H1 (cell line): ENCODE results near the gene GAK. TPM values are rescaled to one million over a fixed set of nuclear protein-coding genes. Genes with fewer than 3 reads are reported as not detected.

ENCODE experiments used
- CTCF ChIA-PET: fragments of 300-600 bp; sonication (Branson Sonifier 250); formaldehyde crosslinking; loops from one replicate; lab custom pipeline; 2021; ENCODE audit not compliant: partially characterized antibody; lab: Charles Lee
- POLR2A ChIA-PET: fragments of 300-600 bp; sonication (Branson Sonifier 250); formaldehyde crosslinking; loops from one replicate; lab custom pipeline; 2021; ENCODE audit warnings: inconsistent platforms; ENCODE audit not compliant: partially characterized antibody; lab: Charles Lee
- DNase-seq, 2 experiments: peaks; one replicate each; pipeline versions ENCODE4 v3.0.0 to v3.0.0-alpha.2; 2010 to 2022; ENCODE audit warnings: low spot score in 2 of 2, low read depth in 1 of 2, mixed read lengths in 1 of 2
- FAIRE-seq: peaks from 2 replicates; lab custom pipeline; 2011; peaks lifted over from hg19 to GRCh38; lab: Jason Lieb, UNC
- H2AFZ ChIP-seq: 2 replicates; pipeline ENCODE4 v1.8.1; 2012; ENCODE audit warnings: low read length, inconsistent platforms
- H2AK5ac ChIP-seq: 2 replicates; pipeline ENCODE4 v1.6.1; 2013; ENCODE audit warnings: low read depth, low read length
- H2BK120ac ChIP-seq: replicated peaks from 2 replicates; pipeline ENCODE3; 2013; ENCODE audit warnings: low read depth, low read length, inconsistent platforms
- H2BK12ac ChIP-seq: 2 replicates; pipeline ENCODE4 v1.6.1; 2013; ENCODE audit warnings: low read depth, low read length
- H2BK15ac ChIP-seq: 2 replicates; pipeline ENCODE4 v1.6.1; 2013; ENCODE audit warnings: low read length
- H2BK20ac ChIP-seq: 2 replicates; pipeline ENCODE4 v1.6.1; 2013; ENCODE audit warnings: low read length
- H2BK5ac ChIP-seq: 2 replicates; pipeline ENCODE4 v1.6.1; 2013; ENCODE audit warnings: low read depth, low read length
- H3K14ac ChIP-seq: 2 replicates; pipeline ENCODE4 v1.6.1; 2013; ENCODE audit warnings: inconsistent platforms; ENCODE audit not compliant: insufficient read length
- H3K18ac ChIP-seq: 2 replicates; pipeline ENCODE4 v1.6.1; 2013; ENCODE audit warnings: low read length; ENCODE audit errors: extremely low read depth
- H3K23ac ChIP-seq: 2 replicates; pipeline ENCODE4 v1.6.1; 2013; ENCODE audit warnings: inconsistent platforms; ENCODE audit not compliant: insufficient read length
- H3K23me2 ChIP-seq: 2 replicates; pipeline ENCODE4 v1.6.1; 2013; ENCODE audit warnings: low read depth, low read length
- H3K27ac ChIP-seq: 2 replicates; pipeline ENCODE4 v1.6.1; 2011; ENCODE audit warnings: low read depth, low read length, inconsistent platforms
- H3K27me3 ChIP-seq, 4 experiments: replicated peaks in 1 of 4; 1 replicate in 1 of 4; 2 replicates in 3 of 4; pipeline versions ENCODE4 v1.6.1 to v1.8.1; 2011 to 2013; ENCODE audit warnings: low read length in 3 of 4, mild to moderate bottlenecking in 3 of 4, inconsistent platforms in 2 of 4, mixed read lengths in 2 of 4, moderate library complexity in 1 of 4; ENCODE audit not compliant: control insufficient read depth in 3 of 4, insufficient read depth in 3 of 4; ENCODE audit errors: extremely low read depth in 1 of 4
- H3K36me3 ChIP-seq, 4 experiments: 2 replicates each; pipeline versions ENCODE4 v1.6.1 to v1.8.1; 2011 to 2013; ENCODE audit warnings: mild to moderate bottlenecking in 4 of 4, low read length in 3 of 4, moderate library complexity in 2 of 4, control low read depth in 1 of 4, inconsistent platforms in 1 of 4; ENCODE audit not compliant: insufficient read depth in 4 of 4, control insufficient read depth in 2 of 4
- H3K4ac ChIP-seq: replicated peaks from 2 replicates; pipeline ENCODE3; 2013; ENCODE audit warnings: low read length, low read depth, mixed read lengths, inconsistent platforms; ENCODE audit not compliant: insufficient read length
- H3K4me1 ChIP-seq, 4 experiments: replicated peaks in 1 of 4; 1 replicate in 1 of 4; 2 replicates in 3 of 4; pipeline versions ENCODE4 v1.6.1 to v1.8.1; 2011 to 2013; ENCODE audit warnings: low read length in 3 of 4, inconsistent platforms in 2 of 4, mixed read lengths in 1 of 4; ENCODE audit not compliant: insufficient read depth in 4 of 4, control insufficient read depth in 3 of 4
- H3K4me2 ChIP-seq, 2 experiments: 2 replicates each; pipeline versions ENCODE4 v1.6.1 to v1.8.1; 2011 to 2013; ENCODE audit warnings: low read depth in 2 of 2, low read length in 2 of 2, control low read depth in 1 of 2, inconsistent platforms in 1 of 2, mild to moderate bottlenecking in 1 of 2; ENCODE audit not compliant: insufficient read depth in 1 of 2
- H3K4me3 ChIP-seq, 4 experiments: fragments of 200-600, 300-600 bp in 1 of 4; sonication (generic), shearing (Covaris generic), sonication (Bioruptor Twin) in 1 of 4; 2 replicates each; pipeline versions ENCODE4 v1.5.1 to v1.8.1; 2011 to 2016; ENCODE audit warnings: low read length in 4 of 4, low read depth in 3 of 4, control low read depth in 2 of 4, inconsistent platforms in 2 of 4, mild to moderate bottlenecking in 2 of 4, mixed read lengths in 1 of 4, moderate library complexity in 1 of 4; ENCODE audit not compliant: insufficient read depth in 2 of 4; ENCODE audit errors: extremely low read depth in 1 of 4
- H3K56ac ChIP-seq: replicated peaks from 2 replicates; pipeline ENCODE3; 2013; ENCODE audit warnings: low read depth, mild to moderate bottlenecking, mixed read lengths, low read length, inconsistent platforms; ENCODE audit not compliant: insufficient read length
- H3K79me1 ChIP-seq: 2 replicates; pipeline ENCODE4 v1.6.1; 2013; ENCODE audit warnings: low read depth, low read length, control low read depth
- H3K79me2 ChIP-seq, 2 experiments: 2 replicates each; pipeline versions ENCODE4 v1.6.1 to v1.8.1; 2012 to 2013; ENCODE audit warnings: low read length in 2 of 2, mild to moderate bottlenecking in 2 of 2, inconsistent platforms in 1 of 2; ENCODE audit not compliant: insufficient read depth in 2 of 2, control insufficient read depth in 1 of 2
- H3K9ac ChIP-seq, 4 experiments: replicated peaks in 1 of 4; 1 replicate in 1 of 4; 2 replicates in 3 of 4; pipeline versions ENCODE4 v1.6.1 to v1.8.1; 2011 to 2013; ENCODE audit warnings: low read depth in 3 of 4, low read length in 3 of 4, control low read depth in 2 of 4, mild to moderate bottlenecking in 2 of 4, moderate library complexity in 2 of 4, inconsistent platforms in 1 of 4; ENCODE audit errors: extremely low read depth in 1 of 4
- H3K9me3 ChIP-seq, 2 experiments: 2 replicates each; pipeline versions ENCODE4 v1.6.1 to v1.8.1; 2012 to 2013; ENCODE audit warnings: mild to moderate bottlenecking in 2 of 2, moderate library complexity in 2 of 2, control low read depth in 1 of 2, inconsistent platforms in 1 of 2, low read depth in 1 of 2, low read length in 1 of 2, mixed read lengths in 1 of 2; ENCODE audit not compliant: insufficient read depth in 2 of 2
- H4K20me1 ChIP-seq, 2 experiments: replicated peaks in 1 of 2; 2 replicates each; pipeline versions ENCODE3 to v1.8.1; 2011 to 2013; ENCODE audit warnings: inconsistent platforms in 2 of 2, low read length in 2 of 2, mild to moderate bottlenecking in 1 of 2; ENCODE audit not compliant: insufficient read depth in 2 of 2, control insufficient read depth in 1 of 2
- H4K5ac ChIP-seq: 2 replicates; pipeline ENCODE4 v1.6.1; 2013; ENCODE audit warnings: low read length, low read depth, mixed read lengths, inconsistent platforms; ENCODE audit not compliant: insufficient read length
- H4K8ac ChIP-seq: 2 replicates; pipeline ENCODE4 v1.8.0; 2013; ENCODE audit warnings: mild to moderate bottlenecking, moderate library complexity, low read length, inconsistent platforms; ENCODE audit not compliant: insufficient read depth; ENCODE audit errors: extremely low read depth
- H4K91ac ChIP-seq: replicated peaks from 2 replicates; pipeline ENCODE3; 2013; ENCODE audit warnings: low read length, mixed read lengths, inconsistent platforms; ENCODE audit not compliant: insufficient read length
- ASH2L ChIP-seq: fragments of 200-600, 300-600 bp; sonication (generic); IDR thresholded peaks from one replicate; pipeline ENCODE4 v1.7.1; 2017; ENCODE audit warnings: low read length
- CTCF ChIP-seq, 3 experiments: IDR thresholded peaks; 1 replicate in 2 of 3; 2 replicates in 1 of 3; pipeline versions ENCODE4 v1.5.1 to v1.6.1; 2011; ENCODE audit warnings: low read length in 3 of 3, mild to moderate bottlenecking in 3 of 3, inconsistent platforms in 2 of 3, low read depth in 1 of 3, moderate library complexity in 1 of 3; ENCODE audit not compliant: insufficient read depth in 1 of 3; ENCODE audit errors: control extremely low read depth in 1 of 3
- GABPA ChIP-seq: IDR thresholded peaks from 2 replicates; pipeline ENCODE4 v1.6.1; 2011; ENCODE audit warnings: mild to moderate bottlenecking, low read length, moderate library complexity, borderline replicate concordance; ENCODE audit not compliant: insufficient read depth
- HDAC2 ChIP-seq, 2 experiments: fragments of 300-600 bp in 1 of 2; sonication (generic) in 1 of 2; IDR thresholded peaks; 2 replicates each; pipeline ENCODE4 v1.6.1; 2011 to 2012; ENCODE audit warnings: low read depth in 2 of 2, low read length in 2 of 2, mild to moderate bottlenecking in 2 of 2, moderate library complexity in 2 of 2, borderline replicate concordance in 1 of 2, inconsistent platforms in 1 of 2
- HDAC6 ChIP-seq: IDR thresholded peaks from one replicate; pipeline ENCODE4 v1.7.1; 2012; ENCODE audit warnings: low read depth, mild to moderate bottlenecking, inconsistent platforms, low read length, moderate library complexity
- JUND ChIP-seq: IDR thresholded peaks from 2 replicates; pipeline ENCODE4 v1.6.1; 2011; ENCODE audit warnings: mild to moderate bottlenecking, improper control_type of control experiment, low read length
- POU5F1 ChIP-seq: IDR thresholded peaks from 2 replicates; pipeline ENCODE4 v1.6.1; 2011; ENCODE audit warnings: low read depth, mild to moderate bottlenecking, low read length, moderate library complexity
- SIN3A ChIP-seq, 2 experiments: IDR thresholded peaks in 1 of 2; conservative IDR thresholded peaks in 1 of 2; 2 replicates each; pipeline ENCODE4 v1.6.1; 2011 to 2012; ENCODE audit warnings: low read length in 2 of 2, improper control_type of control experiment in 1 of 2, low read depth in 1 of 2, mild to moderate bottlenecking in 1 of 2
- TAF1 ChIP-seq: IDR thresholded peaks from 2 replicates; pipeline ENCODE4 v1.6.1; 2011; ENCODE audit warnings: mild to moderate bottlenecking, low read depth, low read length
- WGBS, 2 experiments: shearing (Covaris generic) in 1 of 2; methylation state at CpG; one replicate each; pipeline versions ENCODE4 v1.1.6 to v1.1.7; 2013 to 2015; ENCODE audit warnings: low lambda C conversion rate in 2 of 2, mixed read lengths in 2 of 2, inconsistent platforms in 1 of 2, low coverage in 1 of 2, missing lambda C conversion rate in 1 of 2; ENCODE audit not compliant: insufficient replicate concordance in 2 of 2, insufficient coverage in 1 of 2, insufficient read length in 1 of 2; ENCODE audit errors: extremely low coverage in 1 of 2, missing lambda C conversion rate in 1 of 2; 5-methylcytosine and 5-hydroxymethylcytosine counted together
- polyA plus RNA-seq, 7 experiments: library from polyadenylated mRNA; depleted of rRNA in 3 of 7; stranded (reverse) in 5 of 7; unstranded in 2 of 7; fragments of >200 nt in 5 of 7; fragments of 200-250 nt in 2 of 7; gene quantifications; 1 replicate in 5 of 7; 2 replicates in 1 of 7; 4 replicates in 1 of 7; pipeline versions ENCODE4 v1.2.1 to v1.2.3, GENCODE V29; 2011 to 2013; ENCODE audit warnings: missing spikeins in 2 of 7, mixed read lengths in 2 of 7
- total RNA-seq: library from RNA; stranded (reverse); fragmentation: NEBNext Ultra II Directional; extraction: Animal tissue kit (Norgen Biotek cat#: 25700); gene quantifications from 2 replicates; pipeline ENCODE4 v1.2.1, GENCODE V29; 2021

Gene GAK
- total and polyA plus RNA-seq, 2 of the 8 experiments (the other 6 are each of a cell fraction or from before 2014, with no cell fraction given) = 31.5 to 70.8 TPM

GRCh38 chr4:898869-899555, 33.1 kb downstream of the GAK start:
- Histone ChIP-seq H3K79me1 (peaks cover 6% of the 10 kb centered on the region), H3K14ac (no peak overlapping the region), H2AK5ac (no peak overlapping the region), H3K4ac (no peak overlapping the region), H3K9ac (no peak overlapping the region), H3K9me3 (no peaks in the 10 kb centered on the region), H4K20me1 (peaks cover 2 to 16% of the 10 kb centered on the region in 2 experiments), H3K36me3 (peaks cover 0 to 8% (median 1%) of the 10 kb centered on the region in 4 experiments; a peak in 2 of 8 replicates), H3K18ac (no peak overlapping the region), H4K8ac (no peak overlapping the region), H3K56ac (no peak overlapping the region), H2BK120ac (no peak overlapping the region), H2BK15ac (no peak overlapping the region), H3K23ac (no peak overlapping the region), H2AFZ (no peak overlapping the region), H2BK5ac (peak overlapping the region; percentile 52), H3K27ac (no peak overlapping the region), H4K5ac (no peak overlapping the region), H3K4me1 (peaks cover 0 to 8% (median 0%) of the 10 kb centered on the region in 4 experiments; a peak in 3 of 7 replicates), H3K79me2 (no peaks in the 10 kb centered on the region), H3K4me3 (no peak overlapping the region), H3K23me2 (no peaks in the 10 kb centered on the region), H3K4me2 (no peak overlapping the region), H3K27me3 (no peaks in the 10 kb centered on the region), H2BK20ac (no peak overlapping the region), H2BK12ac (no peak overlapping the region; the same call in 1 of the 2 replicates), H4K91ac (no peak overlapping the region)
- FAIRE-seq (no peak), DNase-seq (no peak)
- CTCF ChIA-PET = interaction anchor here (1.1 kb wide), 2 partner anchors 27 to 33 kb away, joined by 3 read pairs; partner anchors contain the start of genes GAK and TMEM175
- POLR2A ChIA-PET = interaction anchor here (0.6 to 1.0 kb wide), 2 partner anchors 16 to 132 kb away, joined by 3 to 6 read pairs; no protein-coding TSS in a partner anchor
- 96% methylated on average over 27 of the region's 27 CpGs; no CpG with 5 or more reads in 1 of the 2 experiments for WGBS, 2 experiments
- TF ChIP-seq HDAC6 (no peak), TAF1 (no peak), ASH2L (no peak), HDAC2 (IDR thresholded peaks at IDR 0.05; ENCODE audit: borderline replicate concordance in 1 of 2, low read depth in 2 of 2, low read length in 2 of 2) (no peak), SIN3A (conservative IDR thresholded peaks at IDR 0.05 in 1 of 2, IDR thresholded peaks at IDR 0.05 in 1 of 2; ENCODE audit: low read depth in 1 of 2, low read length in 2 of 2) (no peak), CTCF (IDR thresholded peaks at IDR 0.05; ENCODE audit: control extremely low read depth in 1 of 3, insufficient read depth in 1 of 3, low read depth in 1 of 3, low read length in 3 of 3) (no peak), POU5F1 (no peak), GABPA (no peak), JUND (no peak)
